MCF 10A (cell line): ENCODE results near the gene ATP1A2. TPM values are rescaled to one million over a fixed set of nuclear protein-coding genes. Genes with fewer than 3 reads are reported as not detected.
A peak's percentile ranks its signal among the peaks of the same experiment; 100 is the strongest.

ENCODE experiments used
- BruUV-seq: library from RNA; stranded (reverse); fragments of 400-500 nt; replicated peaks from 2 replicates; lab custom pipeline; 2021; lab: Mats Ljungman, UMichigan
- CTCF ChIA-PET: fragments of 300-600 bp; sonication (Branson Sonifier 250); formaldehyde crosslinking; extraction: SDS; loops from one replicate; lab custom pipeline; 2021; ENCODE audit warnings: antibody characterized with exemption, inconsistent platforms; lab: Yijun Ruan, JAX
- POLR2A ChIA-PET: fragments of 300-600, 350-650 bp; sonication (Branson Sonifier 250); formaldehyde crosslinking; extraction: SDS; loops from one replicate; lab custom pipeline; 2020; ENCODE audit warnings: antibody characterized with exemption, inconsistent platforms; lab: Yijun Ruan, JAX
- DNase-seq: peaks from one replicate; pipeline ENCODE4 v3.0.0-alpha.2; 2018; ENCODE audit not compliant: unreplicated experiment
- H3K27ac Mint-ChIP-seq: one replicate; pipeline ENCODE4 v1.8.0; 2022; ENCODE audit warnings: mild to moderate bottlenecking, low read depth, mixed read lengths; ENCODE audit not compliant: unreplicated experiment
- H3K27me3 Mint-ChIP-seq: one replicate; pipeline ENCODE4 v1.8.0; 2022; ENCODE audit warnings: mixed read lengths; ENCODE audit not compliant: insufficient read depth, unreplicated experiment
- H3K36me3 Mint-ChIP-seq: one replicate; pipeline ENCODE4 v1.8.0; 2022; ENCODE audit warnings: mild to moderate bottlenecking, moderate library complexity, mixed read lengths; ENCODE audit not compliant: insufficient read depth, unreplicated experiment
- H3K4me1 Mint-ChIP-seq: one replicate; pipeline ENCODE4 v1.8.0; 2022; ENCODE audit warnings: mixed read lengths; ENCODE audit not compliant: insufficient read depth, unreplicated experiment
- H3K4me3 Mint-ChIP-seq: one replicate; pipeline ENCODE4 v1.8.0; 2022; ENCODE audit warnings: mild to moderate bottlenecking, moderate library complexity, mixed read lengths; ENCODE audit not compliant: unreplicated experiment
- H3K9me3 Mint-ChIP-seq: one replicate; pipeline ENCODE4 v1.8.0; 2022; ENCODE audit warnings: mixed read lengths; ENCODE audit not compliant: unreplicated experiment
- intact Hi-C: fragments of 100-400 bp; cut with micrococcal nuclease; formaldehyde crosslinking; loops from 2 replicates; pipeline ENCODE4 v1.14.1; 2022
- total RNA-seq: library from RNA; stranded (reverse); gene quantifications from 2 replicates; pipeline ENCODE4 v1.2.3, GENCODE V29; 2022
- TF ChIP-seq, protein P1 (sequence below): fragments of 200-600 bp; IDR thresholded peaks from one replicate; pipeline ENCODE4 v1.8.0; 2022; ENCODE audit warnings: antibody characterized with exemption, mild to moderate bottlenecking; ENCODE audit not compliant: unreplicated experiment

ATP1A2 gene
- total RNA-seq, 1 experiment from 2014 or later, result not detected

DNA sequence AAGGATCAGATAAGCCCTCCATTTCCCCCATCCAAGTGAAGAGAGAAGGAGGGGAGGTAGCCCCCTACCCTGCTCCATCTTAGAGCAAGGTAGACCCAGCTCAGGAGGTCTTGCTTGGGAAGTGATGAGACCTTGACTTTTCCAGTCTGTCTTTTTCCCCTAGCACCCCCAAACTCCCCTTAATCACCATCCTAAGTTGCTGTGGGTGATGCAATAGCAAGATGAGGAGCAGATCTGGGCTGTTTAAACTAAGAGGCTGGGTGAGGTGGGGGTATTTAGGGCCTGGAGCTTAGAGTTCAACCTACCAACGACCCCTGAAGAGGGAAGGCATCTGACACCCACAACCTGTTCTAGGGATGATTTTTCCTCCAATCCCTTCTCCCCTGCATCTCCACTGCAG is 1.7 kb downstream of the ATP1A2 start:
- H3K4me3 Mint-ChIP-seq, result no peak overlapping the region
- CTCF ChIA-PET, result interaction anchor here (0.6 to 3.8 kb wide), 16 partner anchors 8 to 174 kb away, joined by 3 to 69 read pairs (median 6); no protein-coding TSS in a partner anchor

DNA sequence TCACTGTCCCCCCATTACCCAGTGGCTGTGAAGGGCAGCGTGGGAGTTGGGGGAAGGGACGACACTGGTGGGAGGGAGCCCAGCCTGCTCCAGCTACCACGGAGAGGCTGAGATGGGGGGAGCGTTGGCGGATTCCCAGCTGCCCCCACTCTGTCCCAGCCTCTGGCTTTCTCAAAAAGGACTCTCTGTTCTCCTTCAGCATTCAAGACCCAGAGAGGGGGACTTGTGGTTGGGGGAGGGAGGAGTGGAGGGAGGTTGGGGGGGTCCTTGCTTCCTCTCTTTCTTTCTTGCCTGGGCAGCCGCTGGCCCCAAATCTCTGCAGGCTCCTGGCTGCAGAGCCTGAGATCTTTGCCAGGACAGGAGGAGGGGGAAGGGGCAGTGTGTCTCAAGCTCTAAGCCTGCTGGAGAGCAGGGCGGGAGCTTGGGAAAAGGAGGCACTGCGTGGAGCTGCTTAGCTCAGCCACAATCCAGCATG is 2.2 kb downstream of the ATP1A2 start:
- H3K27ac Mint-ChIP-seq, result no peak overlapping the region
- DNase-seq, result peak; percentile 30
- intact Hi-C loops, result no loop called here
- no peak overlapping the region for H3K4me3 Mint-ChIP-seq
- BruUV-seq, result no TSS peak
- H3K9me3 Mint-ChIP-seq, result no peaks in the 10 kb centered on the region
- TF ChIP-seq, protein P1, sequence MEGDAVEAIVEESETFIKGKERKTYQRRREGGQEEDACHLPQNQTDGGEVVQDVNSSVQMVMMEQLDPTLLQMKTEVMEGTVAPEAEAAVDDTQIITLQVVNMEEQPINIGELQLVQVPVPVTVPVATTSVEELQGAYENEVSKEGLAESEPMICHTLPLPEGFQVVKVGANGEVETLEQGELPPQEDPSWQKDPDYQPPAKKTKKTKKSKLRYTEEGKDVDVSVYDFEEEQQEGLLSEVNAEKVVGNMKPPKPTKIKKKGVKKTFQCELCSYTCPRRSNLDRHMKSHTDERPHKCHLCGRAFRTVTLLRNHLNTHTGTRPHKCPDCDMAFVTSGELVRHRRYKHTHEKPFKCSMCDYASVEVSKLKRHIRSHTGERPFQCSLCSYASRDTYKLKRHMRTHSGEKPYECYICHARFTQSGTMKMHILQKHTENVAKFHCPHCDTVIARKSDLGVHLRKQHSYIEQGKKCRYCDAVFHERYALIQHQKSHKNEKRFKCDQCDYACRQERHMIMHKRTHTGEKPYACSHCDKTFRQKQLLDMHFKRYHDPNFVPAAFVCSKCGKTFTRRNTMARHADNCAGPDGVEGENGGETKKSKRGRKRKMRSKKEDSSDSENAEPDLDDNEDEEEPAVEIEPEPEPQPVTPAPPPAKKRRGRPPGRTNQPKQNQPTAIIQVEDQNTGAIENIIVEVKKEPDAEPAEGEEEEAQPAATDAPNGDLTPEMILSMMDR, result no peak
- peaks cover 8% of the 10 kb centered on the region for H3K4me1 Mint-ChIP-seq
- no peaks in the 10 kb centered on the region for H3K36me3 Mint-ChIP-seq
- ChIA-PET POLR2A (interaction anchor here (1.0 to 2.2 kb wide), 13 partner anchors 8 to 167 kb away, joined by 3 to 11 read pairs (median 7); partner anchors contain the start of genes DCAF8, PEX19 and PIGM), CTCF (interaction anchor here (0.7 to 3.8 kb wide), 13 partner anchors 9 to 173 kb away, joined by 3 to 69 read pairs (median 7); no protein-coding TSS in a partner anchor)
- no peaks in the 10 kb centered on the region for H3K27me3 Mint-ChIP-seq

More for the DNA sequence above, 1.7 kb downstream of the ATP1A2 start:
- no peaks in the 10 kb centered on the region for H3K9me3 Mint-ChIP-seq
- TF ChIP-seq, protein P1, result no peak
- POLR2A ChIA-PET, result interaction anchor here (0.5 to 2.2 kb wide), 15 partner anchors 9 to 167 kb away, joined by 3 to 11 read pairs (median 6); partner anchors contain the start of genes DCAF8, IGSF8, PEX19 and PIGM
- no peak for DNase-seq
- H3K27ac Mint-ChIP-seq, result no peak overlapping the region
- no TSS peak for BruUV-seq
- intact Hi-C loops, result no loop called here
- H3K4me1 Mint-ChIP-seq, result peaks cover 8% of the 10 kb centered on the region
- H3K27me3 Mint-ChIP-seq, result no peaks in the 10 kb centered on the region
- no peaks in the 10 kb centered on the region for H3K36me3 Mint-ChIP-seq

DNA sequence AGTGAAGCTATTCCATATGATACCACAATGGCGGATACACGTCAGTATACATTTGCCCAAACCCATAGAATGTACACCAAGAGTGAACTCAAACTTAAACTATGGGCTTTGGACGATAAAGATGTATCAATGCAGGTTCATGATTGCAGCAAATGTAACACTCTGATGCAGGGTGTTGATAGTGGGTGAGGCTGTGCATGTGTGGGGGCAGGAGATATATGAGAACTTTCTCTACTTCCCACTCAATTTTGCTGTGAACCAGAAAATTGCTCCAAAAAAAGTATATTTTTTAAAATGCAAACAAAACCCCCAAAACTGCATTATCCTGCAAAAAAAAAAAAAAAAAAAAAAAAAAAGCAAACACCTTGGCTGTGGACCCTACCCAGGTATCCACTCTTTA is 3.4 kb downstream of the ATP1A2 start:
- Mint-ChIP-seq H3K9me3 (no peaks in the 10 kb centered on the region), H3K4me3 (no peak overlapping the region), H3K36me3 (peaks cover under 1% of the 10 kb centered on the region), H3K27me3 (no peaks in the 10 kb centered on the region), H3K4me1 (peaks cover 15% of the 10 kb centered on the region), H3K27ac (no peak overlapping the region)
- DNase-seq, result no peak
- BruUV-seq, result no TSS peak
- ChIA-PET CTCF (interaction anchor here (0.5 to 3.8 kb wide), 7 partner anchors 11 to 297 kb away, joined by 3 to 69 read pairs (median 7); no protein-coding TSS in a partner anchor), POLR2A (interaction anchor here (1.0 kb wide), 1 partner anchor 100 kb away, joined by 3 read pairs; no protein-coding TSS in a partner anchor)
- TF ChIP-seq, protein P1, result no peak
- intact Hi-C loops, result no loop called here

DNA sequence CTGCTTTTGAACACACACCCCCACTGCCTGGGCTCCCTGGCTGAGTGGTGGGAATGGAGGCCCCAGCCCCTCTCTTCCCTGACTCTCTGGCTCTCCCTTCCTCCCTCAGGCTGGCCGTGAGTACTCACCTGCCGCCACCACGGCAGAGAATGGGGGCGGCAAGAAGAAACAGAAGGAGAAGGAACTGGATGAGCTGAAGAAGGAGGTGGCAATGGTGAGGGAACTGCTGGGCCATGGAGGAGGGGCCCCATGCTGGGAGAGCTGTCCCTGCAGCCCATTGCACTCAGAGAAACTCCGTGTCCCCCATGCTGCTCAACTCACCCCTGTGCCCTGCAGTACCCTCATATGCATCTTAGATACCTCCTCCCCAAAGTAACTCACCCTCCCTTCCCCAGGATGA is 5.2 kb downstream of the ATP1A2 start:
- intact Hi-C loops, result no loop called here
- H3K36me3 Mint-ChIP-seq, result peaks cover 6% of the 10 kb centered on the region
- no peak overlapping the region for H3K4me3 Mint-ChIP-seq
- DNase-seq, result no peak
- peaks cover 34% of the 10 kb centered on the region for H3K4me1 Mint-ChIP-seq
- no TSS peak for BruUV-seq
- POLR2A ChIA-PET, result interaction anchor here (1.0 kb wide), 1 partner anchor 17 kb away, joined by 3 read pairs; no protein-coding TSS in a partner anchor
- no peaks in the 10 kb centered on the region for H3K9me3 Mint-ChIP-seq
- CTCF ChIA-PET, result interaction anchor here (0.5 to 5.6 kb wide), 6 partner anchors 17 to 1740 kb away, joined by 3 to 56 read pairs (median 4); no protein-coding TSS in a partner anchor
- H3K27ac Mint-ChIP-seq, result no peak overlapping the region
- TF ChIP-seq, protein P1, result no peak
- H3K27me3 Mint-ChIP-seq, result no peaks in the 10 kb centered on the region
